Endothelial cell of umbilical vein (primary cell): ENCODE results near the gene SSNA1. TPM values are rescaled to one million over a fixed set of nuclear protein-coding genes. Genes with fewer than 3 reads are reported as not detected.

Experiments
- BruUV-seq: library from RNA; stranded (reverse); fragments of 400-500 nt; replicated peaks from 2 replicates; lab custom pipeline; 2021; lab: Mats Ljungman, UMichigan
- CTCF ChIA-PET: fragments of 300-600, 350-600 bp; sonication (Branson Sonifier 250); formaldehyde crosslinking; loops from one replicate; lab custom pipeline; 2021; ENCODE audit warnings: antibody characterized with exemption, inconsistent platforms; lab: Charles Lee
- POLR2A ChIA-PET: fragments of 300-600, 350-600 bp; sonication (Branson Sonifier 250); formaldehyde crosslinking; loops from one replicate; lab custom pipeline; 2021; ENCODE audit warnings: antibody characterized with exemption, inconsistent platforms; lab: Charles Lee
- DNase-seq: peaks from one replicate; pipeline ENCODE4 v3.0.0-alpha.2; 2011; ENCODE audit warnings: low read depth, low spot score
- FAIRE-seq: peaks from 2 replicates; lab custom pipeline; 2011; peaks lifted over from hg19 to GRCh38; lab: Jason Lieb, UNC
- H2AFZ ChIP-seq: 2 replicates; pipeline ENCODE4 v1.6.0; 2012; ENCODE audit warnings: low read depth, low read length, control low read depth, inconsistent platforms
- H3K27ac ChIP-seq: 2 replicates; pipeline ENCODE4 v1.5.1; 2011; ENCODE audit warnings: low read depth, mild to moderate bottlenecking, control low read depth, low read length, moderate library complexity; ENCODE audit not compliant: insufficient read depth
- H3K27me3 ChIP-seq, 2 experiments: 2 replicates each; pipeline versions ENCODE4 v1.6.0 to v1.6.1; 2011; ENCODE audit warnings: low read length in 2 of 2, mixed read lengths in 1 of 2; ENCODE audit not compliant: control insufficient read depth in 2 of 2, insufficient read depth in 2 of 2
- H3K36me3 ChIP-seq, 2 experiments: 2 replicates in 1 of 2; 3 replicates in 1 of 2; pipeline ENCODE4 v1.5.1; 2011; ENCODE audit warnings: low read length in 2 of 2, mild to moderate bottlenecking in 1 of 2, moderate library complexity in 1 of 2; ENCODE audit not compliant: control insufficient read depth in 2 of 2, insufficient read depth in 2 of 2; ENCODE audit errors: extremely low read depth in 1 of 2
- H3K4me1 ChIP-seq: 3 replicates; pipeline ENCODE4 v1.5.1; 2011; ENCODE audit warnings: mild to moderate bottlenecking, low read length; ENCODE audit not compliant: control insufficient read depth, insufficient read depth; ENCODE audit errors: extremely low read depth
- H3K4me2 ChIP-seq: 2 replicates; pipeline ENCODE4 v1.6.1; 2011; ENCODE audit warnings: low read length, control low read depth, mixed read lengths; ENCODE audit not compliant: insufficient read depth
- H3K4me3 ChIP-seq, 3 experiments: fragments of 200-600 bp in 1 of 3; sonication (generic), shearing (Covaris generic) in 1 of 3; replicated peaks in 1 of 3; 2 replicates each; pipeline ENCODE4 v1.5.1; 2011 to 2016; ENCODE audit warnings: control low read depth in 3 of 3, low read length in 3 of 3, mild to moderate bottlenecking in 2 of 3, inconsistent platforms in 1 of 3, low read depth in 1 of 3, moderate library complexity in 1 of 3; ENCODE audit not compliant: insufficient read depth in 1 of 3
- H3K79me2 ChIP-seq: 2 replicates; pipeline ENCODE4 v1.6.0; 2012; ENCODE audit warnings: low read length, inconsistent platforms; ENCODE audit not compliant: control insufficient read depth, insufficient read depth
- H3K9ac ChIP-seq: replicated peaks from 2 replicates; pipeline ENCODE3; 2011; ENCODE audit warnings: low read length, control low read depth; ENCODE audit not compliant: insufficient read depth; ENCODE audit errors: extremely low read depth
- H3K9me1 ChIP-seq: replicated peaks from 3 replicates; pipeline ENCODE4 v1.6.0; 2011; ENCODE audit warnings: mild to moderate bottlenecking, low read length; ENCODE audit not compliant: control insufficient read depth, insufficient read depth; ENCODE audit errors: extremely low read depth
- H3K9me3 ChIP-seq: replicated peaks from 2 replicates; pipeline ENCODE4 v1.5.1; 2012; ENCODE audit warnings: low read length, inconsistent platforms; ENCODE audit not compliant: control insufficient read depth, insufficient read depth
- H4K20me1 ChIP-seq: replicated peaks from 2 replicates; pipeline ENCODE3; 2011; ENCODE audit warnings: mild to moderate bottlenecking, low read length; ENCODE audit not compliant: control insufficient read depth, insufficient read depth; ENCODE audit errors: extremely low read depth
- EZH2 ChIP-seq: IDR thresholded peaks from 2 replicates; pipeline ENCODE4 v1.6.1; 2012; ENCODE audit warnings: borderline replicate concordance, low read depth, mild to moderate bottlenecking, moderate library complexity, low read length, inconsistent platforms; ENCODE audit not compliant: severe bottlenecking
- FOS ChIP-seq: IDR thresholded peaks from 2 replicates; pipeline ENCODE4 v1.6.1; 2011; ENCODE audit warnings: mild to moderate bottlenecking, low read length, moderate library complexity, borderline replicate concordance; ENCODE audit not compliant: insufficient read depth
- GATA2 ChIP-seq: IDR thresholded peaks from 2 replicates; pipeline ENCODE4 v1.7.0; 2011; ENCODE audit warnings: low read depth, mild to moderate bottlenecking, moderate library complexity, mixed read lengths, low read length; ENCODE audit not compliant: insufficient read length, insufficient read depth
- JUN ChIP-seq: IDR thresholded peaks from 2 replicates; pipeline ENCODE4 v1.6.1; 2011; ENCODE audit warnings: borderline replicate concordance, low read depth; ENCODE audit not compliant: insufficient read length, insufficient read depth
- MYC ChIP-seq: IDR thresholded peaks from one replicate; pipeline ENCODE4 v1.6.1; 2011; ENCODE audit warnings: mild to moderate bottlenecking, low read depth, low read length
- POLR2A ChIP-seq: IDR thresholded peaks from 2 replicates; pipeline ENCODE4 v1.6.1; 2012; ENCODE audit warnings: low read depth, mild to moderate bottlenecking, control low read depth, low read length
- POLR2AphosphoS5 ChIP-seq: IDR thresholded peaks from 2 replicates; pipeline ENCODE4 v1.6.1; 2012; ENCODE audit warnings: low read depth, mild to moderate bottlenecking, control low read depth, low read length, moderate library complexity; ENCODE audit not compliant: insufficient read depth
- dilution Hi-C: fragments of 300-500 bp; cut with MboI; formaldehyde crosslinking; loops from one replicate; pipeline ENCODE4 v1.15.0; 2019; ENCODE audit warnings: low sequenced_read_pairs; ENCODE audit not compliant: extremely low pct_ligation_motif_present
- intact Hi-C: fragments of 100-400 bp; cut with micrococcal nuclease; formaldehyde crosslinking; loops from one replicate; pipeline ENCODE4 v1.10.0; 2022
- polyA plus RNA-seq, 4 experiments: library from polyadenylated mRNA; depleted of rRNA in 3 of 4; stranded (reverse) in 3 of 4; unstranded in 1 of 4; fragments of >200 nt; gene quantifications; 2 replicates each; pipeline versions ENCODE4 v1.2.1 to v1.2.3, GENCODE V29; 2011 to 2012; ENCODE audit warnings: missing spikeins in 1 of 4
- total RNA-seq: library from RNA; stranded (reverse); gene quantifications from 2 replicates; pipeline ENCODE4 v1.2.3, GENCODE V29; 2021
- TF ChIP-seq, protein P1 (sequence below): IDR thresholded peaks from 2 replicates; pipeline ENCODE4 v1.6.1; 2011; ENCODE audit not compliant: insufficient read depth, insufficient read length
- TF ChIP-seq, protein P2 (sequence below), 2 donors: IDR thresholded peaks; 1 replicate in 1 of 2; 2 replicates in 1 of 2; pipeline ENCODE4 v1.5.1; 2011; ENCODE audit warnings: low read length in 2 of 2, mild to moderate bottlenecking in 2 of 2, moderate library complexity in 2 of 2, control low read depth in 1 of 2, inconsistent platforms in 1 of 2, low read depth in 1 of 2; ENCODE audit not compliant: insufficient read depth in 1 of 2; ENCODE audit errors: extremely low read depth in 1 of 2

SSNA1 gene
- total and polyA plus RNA-seq, 2 donors (not counting 3 experiments of a cell fraction or from before 2014, with no cell fraction given): 89.0 to 146 TPM

DNA sequence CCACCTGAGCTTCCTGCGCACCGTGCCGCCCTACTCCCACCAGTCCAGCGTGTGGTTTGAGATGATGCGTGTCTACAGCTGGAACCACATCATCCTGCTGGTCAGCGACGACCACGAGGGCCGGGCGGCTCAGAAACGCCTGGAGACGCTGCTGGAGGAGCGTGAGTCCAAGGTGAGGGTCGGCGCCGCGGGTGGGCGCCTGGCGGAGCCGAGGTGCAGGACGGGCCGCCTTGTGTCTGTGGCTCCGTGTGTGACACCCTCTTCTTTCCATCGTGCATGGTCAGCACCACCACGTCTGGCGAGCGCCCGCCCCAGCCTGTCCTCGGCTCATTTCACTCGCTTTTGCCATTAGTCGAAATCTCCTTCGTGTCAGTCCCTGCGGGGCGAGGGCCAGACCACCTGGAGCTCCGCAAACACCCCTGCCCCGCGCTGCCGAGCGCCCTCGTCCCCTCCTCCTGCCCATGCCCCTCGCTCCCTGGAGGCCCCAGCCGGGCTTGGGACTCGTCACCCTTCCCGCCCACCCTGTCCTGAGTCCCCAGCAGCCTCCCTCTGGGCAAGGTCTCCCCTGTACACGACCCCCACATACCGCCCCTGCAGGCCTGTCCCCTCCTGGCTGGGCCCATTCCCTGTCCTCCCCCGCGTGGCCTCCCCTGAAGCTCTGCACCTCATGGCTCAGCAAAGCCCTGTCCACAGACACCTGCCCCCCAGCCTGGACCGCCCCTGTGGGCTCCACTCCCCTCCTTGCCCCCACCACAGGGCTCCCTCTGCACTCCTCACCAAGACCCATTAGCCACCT, 42.5 kb upstream of the SSNA1 start:
- DNase-seq: no peak
- dilution Hi-C loops (no loop called here), intact Hi-C loops (no loop called here)
- Histone ChIP-seq H3K4me2 (no peak overlapping the region), H3K9me1 (no peaks in the 10 kb centered on the region), H3K27me3 (peaks cover 0 to 2% of the 10 kb centered on the region in 2 experiments), H3K79me2 (no peaks in the 10 kb centered on the region), H3K4me1 (no peaks in the 10 kb centered on the region), H3K4me3 (no peak overlapping the region), H3K27ac (no peak overlapping the region), H3K9me3 (no peaks in the 10 kb centered on the region), H4K20me1 (no peaks in the 10 kb centered on the region), H3K9ac (no peak overlapping the region), H3K36me3 (no peaks in the 10 kb centered on the region), H2AFZ (no peak overlapping the region)
- POLR2A ChIA-PET: interaction anchor here (0.8 kb wide), 1 partner anchor 95 kb away, joined by 3 read pairs; the partner anchor contains the start of gene TUBB4B
- BruUV-seq: no TSS peak
- CTCF ChIA-PET: no interaction called here
- no peak for TF ChIP-seq POLR2A
- FAIRE-seq: no peak

DNA sequence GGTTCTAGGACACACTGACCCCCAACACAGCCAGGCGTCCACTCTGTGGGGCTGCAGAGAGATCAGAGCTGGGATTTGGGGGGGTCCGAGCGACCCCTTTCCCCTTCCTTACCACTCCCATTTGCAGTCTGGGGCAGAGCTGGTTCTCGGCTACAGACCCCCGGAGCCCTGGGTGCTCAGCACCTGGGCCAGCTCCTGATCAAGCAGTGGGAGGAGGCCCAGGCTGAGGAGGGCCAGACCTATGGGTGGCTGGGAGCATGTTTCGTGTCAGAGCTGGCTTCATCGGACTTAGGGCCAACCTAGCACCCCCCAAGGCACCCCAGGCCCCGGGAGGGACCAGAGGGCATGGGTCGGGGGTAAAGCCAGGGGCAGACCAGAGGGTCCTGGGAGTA, 42.0 kb upstream of the SSNA1 start:
- dilution Hi-C loops: no loop called here

More for the DNA sequence above, 42.0 kb upstream of the SSNA1 start:
- FAIRE-seq (no peak), DNase-seq (no peak)
- Histone ChIP-seq H4K20me1 (no peaks in the 10 kb centered on the region), H3K4me2 (no peak overlapping the region), H3K4me1 (no peaks in the 10 kb centered on the region), H3K27me3 (no peaks in the 10 kb centered on the region), H3K36me3 (no peaks in the 10 kb centered on the region), H3K27ac (no peak overlapping the region), H2AFZ (no peak overlapping the region), H3K79me2 (no peaks in the 10 kb centered on the region), H3K9me3 (no peaks in the 10 kb centered on the region), H3K4me3 (no peak overlapping the region), H3K9me1 (no peaks in the 10 kb centered on the region), H3K9ac (no peak overlapping the region)
- intact Hi-C loops: no loop called here
- POLR2A ChIA-PET: interaction anchor here (0.8 kb wide), 1 partner anchor 94 kb away, joined by 3 read pairs; the partner anchor contains the start of gene TUBB4B
- CTCF ChIA-PET: no interaction called here
- TF ChIP-seq GATA2 (no peak), JUN (no peak), POLR2A (no peak), EZH2 (no peak), FOS (no peak), MYC (no peak), POLR2AphosphoS5 (no peak)
- TF ChIP-seq, protein P1, sequence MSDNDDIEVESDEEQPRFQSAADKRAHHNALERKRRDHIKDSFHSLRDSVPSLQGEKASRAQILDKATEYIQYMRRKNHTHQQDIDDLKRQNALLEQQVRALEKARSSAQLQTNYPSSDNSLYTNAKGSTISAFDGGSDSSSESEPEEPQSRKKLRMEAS: no peak
- TF ChIP-seq, protein P2, sequence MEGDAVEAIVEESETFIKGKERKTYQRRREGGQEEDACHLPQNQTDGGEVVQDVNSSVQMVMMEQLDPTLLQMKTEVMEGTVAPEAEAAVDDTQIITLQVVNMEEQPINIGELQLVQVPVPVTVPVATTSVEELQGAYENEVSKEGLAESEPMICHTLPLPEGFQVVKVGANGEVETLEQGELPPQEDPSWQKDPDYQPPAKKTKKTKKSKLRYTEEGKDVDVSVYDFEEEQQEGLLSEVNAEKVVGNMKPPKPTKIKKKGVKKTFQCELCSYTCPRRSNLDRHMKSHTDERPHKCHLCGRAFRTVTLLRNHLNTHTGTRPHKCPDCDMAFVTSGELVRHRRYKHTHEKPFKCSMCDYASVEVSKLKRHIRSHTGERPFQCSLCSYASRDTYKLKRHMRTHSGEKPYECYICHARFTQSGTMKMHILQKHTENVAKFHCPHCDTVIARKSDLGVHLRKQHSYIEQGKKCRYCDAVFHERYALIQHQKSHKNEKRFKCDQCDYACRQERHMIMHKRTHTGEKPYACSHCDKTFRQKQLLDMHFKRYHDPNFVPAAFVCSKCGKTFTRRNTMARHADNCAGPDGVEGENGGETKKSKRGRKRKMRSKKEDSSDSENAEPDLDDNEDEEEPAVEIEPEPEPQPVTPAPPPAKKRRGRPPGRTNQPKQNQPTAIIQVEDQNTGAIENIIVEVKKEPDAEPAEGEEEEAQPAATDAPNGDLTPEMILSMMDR (IDR thresholded peaks at IDR 0.05; ENCODE audit: extremely low read depth in 1 of 2, insufficient read depth in 1 of 2, low read depth in 1 of 2, low read length in 2 of 2): no peak
- BruUV-seq: no TSS peak
